CD1c-positive myeloid dendritic cell (primary cell): ENCODE data around the gene MUC13.

Source experiments
- DNase-seq: peaks from one replicate; pipeline ENCODE4 v3.0.0-alpha.2; 2016; ENCODE audit errors: extremely low spot score

The MUC13 gene

GRCh38 chr3:124950026-124950425 lies 15.5 kb upstream of the MUC13 start:
- no peak for DNase-seq

DNA sequence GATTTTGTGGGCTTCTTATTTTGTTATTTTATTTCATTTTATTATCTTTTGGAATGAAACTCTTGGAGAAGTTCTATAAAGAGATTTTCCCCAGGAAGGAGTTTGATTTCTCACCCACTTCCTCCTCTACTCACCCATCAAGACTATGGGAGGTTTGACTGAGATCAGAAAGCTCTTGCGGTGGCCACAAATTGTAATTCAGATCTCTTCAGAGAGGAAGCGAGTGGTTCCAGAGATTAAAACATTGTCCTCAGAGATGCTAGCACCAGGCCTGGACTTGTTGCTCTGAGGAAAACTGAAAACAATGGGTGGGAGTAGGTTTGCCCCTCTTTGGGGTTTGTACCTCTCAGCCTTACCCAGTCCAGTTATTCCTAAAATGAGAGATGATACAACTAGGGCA lies 8.1 kb upstream of the MUC13 start:
- DNase-seq = no peak

DNA sequence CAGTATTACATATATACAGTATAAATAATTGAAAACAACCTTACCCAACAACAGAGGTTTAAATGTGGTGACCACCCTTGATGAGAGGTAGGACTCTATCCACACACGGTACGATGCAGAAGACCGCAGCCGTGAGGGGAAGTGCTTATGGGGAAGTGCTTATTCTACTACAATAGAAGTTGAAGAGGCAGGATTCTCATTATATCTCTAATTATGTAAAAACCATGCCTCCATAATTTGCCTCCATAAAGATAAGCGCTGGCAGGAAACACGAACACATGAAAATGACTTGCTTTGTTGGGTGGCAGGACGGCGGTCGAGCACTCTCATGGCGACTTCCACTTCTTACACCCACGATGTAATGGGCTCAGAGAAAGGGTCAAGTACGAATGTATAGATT lies 7.2 kb upstream of the MUC13 start:
- peak; percentile 47 for DNase-seq

DNA sequence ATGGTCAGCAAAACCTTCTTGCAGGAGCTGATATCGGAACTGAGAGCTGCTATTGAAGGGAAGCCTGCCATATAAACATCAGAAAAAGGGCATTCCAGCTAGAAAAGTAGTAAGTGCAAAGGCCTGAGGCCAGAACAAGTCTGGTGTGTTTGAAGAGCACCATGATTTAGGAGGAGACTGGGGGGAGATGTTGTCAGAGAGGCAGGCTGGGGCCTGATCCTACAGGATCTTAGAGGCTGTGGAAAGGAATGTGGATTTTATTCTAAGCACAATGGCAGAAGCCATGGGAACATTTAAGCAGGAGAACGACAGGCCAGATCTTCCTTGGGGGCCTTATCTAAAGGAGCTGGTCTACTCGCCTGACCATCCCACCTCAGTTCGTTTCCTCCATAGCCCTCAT lies 5.1 kb upstream of the MUC13 start:
- DNase-seq = no peak

- DNase-seq = no peak
Observed at GRCh38 chr3:124938896-124939295, 4.3 kb upstream of the MUC13 start.

DNA sequence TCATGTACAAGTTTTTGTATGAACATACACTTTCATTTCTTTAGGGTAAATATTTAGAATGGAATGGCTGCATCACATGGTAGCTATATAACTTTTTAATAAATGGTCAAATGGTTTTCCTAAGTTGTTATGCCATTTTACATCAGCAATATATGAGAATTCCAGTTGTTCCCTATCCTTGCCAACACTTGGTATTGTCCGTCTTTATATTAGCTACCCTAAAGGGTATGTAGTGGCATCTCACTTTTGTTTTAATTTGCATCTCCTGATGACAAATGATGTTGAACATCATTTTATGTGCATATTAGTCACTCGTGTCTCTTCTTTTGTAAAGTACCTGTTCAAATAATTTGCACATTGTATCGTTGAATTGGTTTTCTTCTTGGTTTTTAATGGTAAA lies 2.5 kb upstream of the MUC13 start:
- DNase-seq = no peak

GRCh38 chr3:124935794-124936542 lies 1.4 kb upstream of the MUC13 start:
- no peak for DNase-seq

DNA sequence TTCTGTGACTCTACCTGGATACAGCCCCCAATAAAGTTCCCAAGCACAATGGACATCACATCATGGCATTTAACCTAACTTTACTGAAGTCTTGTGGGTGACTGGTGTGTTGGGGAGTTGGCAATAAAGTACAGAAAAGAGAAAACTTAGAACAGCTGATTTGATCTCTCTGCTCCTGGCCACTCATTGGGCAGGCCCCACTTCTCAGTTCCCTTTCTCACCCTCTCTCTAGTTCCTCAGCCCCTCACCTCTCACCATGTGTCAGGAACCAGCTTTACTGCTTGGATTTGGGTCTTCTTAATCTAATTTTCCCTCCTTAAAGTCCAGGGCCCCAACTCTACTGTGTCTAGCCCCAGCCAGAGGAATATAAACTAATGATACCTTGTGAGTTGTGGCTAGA lies 713 bp upstream of the MUC13 start:
- DNase-seq = peak; percentile 18

DNA sequence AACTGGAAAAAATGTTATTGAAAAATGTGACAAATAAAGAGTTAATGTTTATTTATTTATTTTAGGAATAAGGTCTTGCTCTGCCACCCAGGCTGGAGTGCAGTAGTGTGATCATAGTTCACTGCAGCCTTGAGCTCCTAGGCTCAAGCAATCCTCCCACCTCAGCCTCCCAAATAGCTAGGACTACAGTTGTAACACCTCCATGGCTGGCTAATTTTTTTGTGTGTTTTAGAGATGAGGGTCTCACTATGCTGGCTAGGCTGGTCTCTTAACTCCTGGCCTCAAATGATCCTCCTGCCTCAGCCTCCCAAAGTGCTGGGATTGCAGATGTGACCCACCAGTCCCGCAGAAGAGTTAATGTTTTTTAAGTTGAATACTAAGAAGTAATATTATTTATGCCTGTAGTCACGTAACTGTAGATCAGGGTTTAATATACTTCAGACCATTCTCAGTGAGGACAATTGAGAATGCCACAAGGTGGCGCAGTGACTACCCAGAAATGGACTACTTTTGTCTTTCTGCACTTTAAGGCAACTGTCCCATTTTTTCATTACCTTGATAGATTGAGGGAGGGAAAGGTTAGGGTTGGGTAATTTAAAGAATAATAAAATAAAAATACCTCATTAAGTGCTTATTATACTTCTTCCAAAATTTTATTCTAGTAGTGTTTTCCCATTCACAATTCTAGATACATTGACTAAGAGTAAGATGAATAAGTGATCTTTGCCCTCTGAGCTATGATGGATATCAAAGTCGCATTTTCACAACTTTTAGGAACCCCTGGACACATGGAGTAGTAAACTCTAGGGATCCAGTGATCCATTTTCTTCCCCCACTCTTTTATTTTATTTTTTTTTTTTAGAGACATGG lies 6.0 kb downstream of the MUC13 start:
- DNase-seq = peak; percentile 60

DNA sequence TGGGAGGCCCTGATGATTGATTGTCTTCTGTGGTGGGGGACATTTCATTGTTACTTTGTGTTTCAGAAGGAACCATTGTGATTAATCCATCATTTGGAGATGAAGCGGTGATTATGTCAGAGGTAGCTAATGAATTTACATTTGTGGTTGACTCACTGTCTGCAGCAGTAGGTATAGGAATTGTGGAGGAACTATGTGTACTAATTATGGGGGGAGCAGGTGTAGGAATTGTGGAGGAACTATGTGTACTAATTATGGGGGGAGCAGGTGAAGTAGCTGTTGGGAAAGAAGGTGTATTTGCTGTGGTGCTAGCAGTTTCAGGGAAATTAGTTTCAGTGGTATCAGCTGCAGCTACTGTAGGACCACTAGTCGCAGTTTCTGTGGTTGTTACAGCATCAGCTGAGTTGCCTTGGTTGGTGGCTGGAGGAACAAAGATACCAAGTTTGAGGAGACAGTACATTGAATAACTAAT lies 6.9 kb downstream of the MUC13 start:
- DNase-seq = no peak

- peak; percentile 52 for DNase-seq
Observed at GRCh38 chr3:124926426-124927101, 8.0 kb downstream of the MUC13 start.

- DNase-seq = no peak
Observed at GRCh38 chr3:124924741-124925140, 9.8 kb downstream of the MUC13 start.

DNA sequence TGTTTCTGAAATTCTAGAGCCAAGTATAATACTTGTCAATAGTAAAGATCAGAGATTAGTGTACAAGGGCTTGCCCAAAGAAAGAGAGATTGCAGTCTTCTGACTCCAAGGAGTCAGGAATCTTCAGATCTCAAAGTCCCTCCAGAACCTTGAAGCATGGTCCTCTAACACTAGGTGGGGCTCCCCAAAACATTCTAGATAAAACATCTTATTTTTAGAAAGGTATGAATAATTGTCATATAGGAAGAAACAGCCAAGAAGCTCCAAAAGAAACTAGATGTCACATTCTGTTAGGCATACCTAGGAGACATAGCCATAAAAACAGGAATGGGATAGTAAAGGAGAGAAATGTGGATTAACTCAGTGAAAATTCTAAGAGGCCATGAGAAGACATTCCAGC lies 10.7 kb downstream of the MUC13 start:
- no peak for DNase-seq

- DNase-seq = no peak
Observed at GRCh38 chr3:124920718-124921117, 13.8 kb downstream of the MUC13 start.

- DNase-seq = no peak
Observed at GRCh38 chr3:124919756-124920155, 14.8 kb downstream of the MUC13 start.

DNA sequence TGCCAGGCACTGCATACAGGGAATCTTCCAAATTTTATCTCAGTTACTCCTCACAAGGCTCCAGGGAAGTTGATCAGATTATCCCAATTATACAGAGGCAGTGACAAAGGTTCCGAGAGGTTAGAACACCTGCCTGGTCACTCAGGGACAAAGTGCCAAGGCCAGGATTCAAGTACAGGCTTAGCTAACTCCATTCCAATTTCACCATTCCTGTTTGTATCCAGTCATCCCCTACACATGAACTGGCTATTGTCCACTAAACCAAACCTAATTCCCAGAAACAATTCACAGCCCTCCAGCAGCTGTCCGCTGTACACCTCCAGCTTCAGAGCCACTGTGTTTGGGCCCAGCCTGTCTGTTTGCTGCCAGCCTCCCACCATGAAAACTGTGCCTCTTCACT lies 16.0 kb downstream of the MUC13 start:
- no peak for DNase-seq

DNA sequence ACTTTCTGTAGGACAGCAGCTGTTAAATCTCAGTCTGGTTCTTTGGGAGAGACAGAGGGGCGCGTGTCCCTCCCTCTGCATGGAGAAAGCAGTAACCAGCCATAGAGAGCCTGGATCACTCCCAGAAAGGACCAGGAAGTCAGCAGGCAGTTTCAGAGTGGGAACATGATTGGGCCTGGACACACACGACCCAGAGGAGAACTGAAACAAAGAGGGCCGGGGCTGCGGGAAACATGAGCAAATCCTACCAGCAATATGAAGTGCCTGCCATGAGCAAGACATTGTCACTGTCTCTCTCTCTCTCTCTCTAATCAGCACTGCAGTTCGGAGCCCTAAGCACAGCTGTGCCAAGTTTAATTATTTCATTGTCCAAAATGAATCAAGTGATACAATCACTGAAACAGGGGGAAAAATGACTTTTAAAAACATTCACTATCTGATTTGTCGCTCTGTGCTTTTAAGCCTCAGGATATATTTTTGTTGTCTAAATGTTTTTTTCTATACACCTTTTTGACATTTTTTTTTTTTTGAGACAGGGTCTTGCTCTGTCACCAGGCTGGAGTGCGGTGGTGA lies 17.6 kb downstream of the MUC13 start:
- peak; percentile 55 for DNase-seq

DNA sequence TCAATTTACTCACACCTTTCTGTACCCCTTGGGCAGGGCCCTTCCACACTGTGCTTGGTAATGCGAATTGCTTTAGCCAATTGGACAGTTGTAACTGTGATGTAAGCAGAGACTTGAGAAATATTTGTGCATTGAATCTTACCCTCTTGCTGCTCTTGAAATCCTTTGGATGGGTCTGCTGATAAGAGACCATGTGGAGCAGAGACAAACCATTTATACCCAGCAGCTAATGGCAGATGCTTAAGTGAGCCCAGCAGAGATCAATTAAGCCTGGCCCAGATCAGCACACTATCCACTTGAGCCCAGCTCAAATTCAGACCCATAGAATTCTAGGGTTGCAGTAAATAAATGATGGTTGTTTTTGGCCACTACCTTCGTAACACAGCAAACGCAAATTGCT lies 19.3 kb downstream of the MUC13 start:
- DNase-seq = no peak

GRCh38 chr3:124907957-124908356 lies 26.6 kb downstream of the MUC13 start:
- no peak for DNase-seq

DNA sequence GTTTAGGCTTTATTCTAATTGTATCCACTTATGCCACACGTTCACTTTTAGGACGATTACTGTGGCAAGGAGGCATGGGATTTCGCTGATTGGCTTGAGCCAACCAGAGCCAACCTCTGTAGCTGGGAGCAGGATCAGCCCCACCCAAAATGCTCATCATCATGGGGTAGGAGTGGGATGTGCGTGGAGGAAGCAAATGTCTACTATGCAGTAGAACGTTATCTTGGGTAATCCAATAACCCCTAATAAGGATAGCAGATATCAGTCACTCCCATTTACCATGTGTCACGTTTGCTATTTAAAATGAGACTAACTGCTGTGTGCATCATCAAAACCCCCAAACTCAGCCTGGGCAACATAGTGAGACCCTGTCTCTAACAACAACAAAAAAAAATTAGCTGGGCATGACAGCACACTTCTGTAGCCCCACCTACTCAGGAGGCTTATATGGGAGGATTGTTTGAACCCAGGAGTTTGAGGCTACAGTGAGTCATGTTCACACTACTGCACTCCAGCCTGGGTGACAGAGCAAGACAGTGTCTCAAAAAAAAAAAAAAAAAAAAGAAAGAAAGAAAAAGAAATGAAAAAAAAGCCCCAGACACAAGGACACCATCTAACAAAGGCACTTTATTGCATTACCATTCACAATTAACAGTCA lies 29.6 kb downstream of the MUC13 start:
- no peak for DNase-seq
